Stimulated activated CD4-positive, alpha-beta T cell treated with anti-CD3 and anti-CD28 coated beads, Interleukin-1b, Interleukin-23, amount 100 ng/mL, for 4 hours (primary cell): ENCODE data around the gene ST3GAL3.
A peak's percentile ranks its signal among the peaks of the same experiment; 100 is the strongest.
"Not testable (repeated sequence)": the region's sequence is repeated elsewhere in the genome, so short reads cannot be mapped to it uniquely, and the experiment has no call there.

Experiments used
- DNase-seq, 2 donors: peaks; one replicate each; pipeline ENCODE4 v3.0.0-alpha.2; 2020; ENCODE audit warnings: low read depth in 2 of 2

Gene ST3GAL3

DNA sequence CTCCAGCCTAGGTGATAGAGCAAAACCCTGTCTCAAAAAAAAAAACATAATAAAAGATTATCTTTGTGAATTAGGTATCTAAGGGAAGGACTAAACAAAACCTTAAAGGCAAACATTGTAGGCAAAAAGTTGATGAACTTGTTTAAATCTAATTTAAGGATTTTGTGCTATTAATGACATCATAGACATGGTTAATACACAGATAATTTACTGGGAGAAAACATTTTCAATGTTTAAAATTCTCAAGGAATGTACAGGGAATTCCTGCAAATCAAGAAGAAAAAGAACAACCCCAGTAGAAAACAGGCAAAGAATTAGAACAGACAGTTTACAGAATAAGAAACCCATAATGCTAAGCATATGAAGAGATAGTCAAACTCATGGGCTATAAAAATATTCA lies 47.6 kb downstream of the ST3GAL3 start:
- no peak for DNase-seq

DNA sequence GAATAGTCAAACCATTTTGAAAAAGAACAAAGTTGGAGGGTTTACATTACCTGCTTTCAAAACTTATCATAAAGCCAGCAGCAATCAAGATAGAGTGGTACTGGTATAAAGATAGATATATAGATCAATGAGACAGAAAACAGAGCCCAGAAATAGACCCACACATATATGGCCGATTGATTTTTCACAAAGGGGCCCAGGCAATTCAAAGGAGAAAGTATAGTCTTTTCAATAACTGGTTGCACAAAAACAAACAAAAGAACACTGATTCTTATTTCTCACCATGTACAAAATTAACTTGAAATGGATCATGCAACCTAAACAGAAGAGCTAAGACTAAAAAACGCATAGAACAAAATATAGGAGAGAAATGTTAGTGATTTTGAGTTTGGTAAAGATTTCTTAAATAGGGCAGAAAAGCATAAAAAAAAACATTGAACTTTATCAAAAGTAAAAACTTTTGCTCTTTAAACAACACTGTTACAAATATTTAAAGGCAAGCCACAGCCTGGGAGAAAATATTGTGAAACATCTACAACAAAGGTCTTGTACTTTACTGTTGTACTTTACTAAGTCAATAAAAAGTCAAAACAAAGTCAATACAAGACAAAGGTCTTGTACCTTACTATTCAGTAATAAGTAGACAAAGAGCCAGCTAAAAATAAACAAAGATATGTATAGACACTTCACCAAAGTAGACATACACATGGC lies 50.2 kb downstream of the ST3GAL3 start:
- no peak for DNase-seq

DNA sequence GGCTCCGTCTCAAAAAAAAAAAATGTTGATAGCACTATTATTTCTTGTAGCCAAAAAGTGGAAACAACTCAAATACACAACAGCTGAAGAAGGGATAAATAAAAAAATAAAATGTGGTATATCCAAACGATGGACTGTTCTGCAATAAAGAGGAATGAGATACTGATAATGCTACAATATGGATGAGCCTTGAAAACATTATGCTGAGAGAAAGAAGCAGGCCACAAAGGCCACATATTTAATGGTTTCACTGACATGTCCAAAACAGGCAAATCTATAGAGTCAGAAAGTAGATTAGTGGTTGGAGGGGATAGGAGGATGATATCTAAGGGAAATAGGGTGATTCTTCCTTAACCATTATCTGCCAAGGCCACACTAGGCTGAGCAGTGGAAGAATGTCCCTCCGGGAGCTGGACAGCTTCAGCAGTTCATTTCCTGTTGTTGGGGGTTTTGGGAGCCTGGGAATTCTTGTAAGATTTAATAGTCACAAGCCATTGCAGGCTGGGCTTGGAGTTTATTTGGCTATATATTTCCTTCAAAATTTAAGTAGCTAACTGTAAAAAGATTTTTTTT lies 53.5 kb downstream of the ST3GAL3 start:
- no peak for DNase-seq

DNA sequence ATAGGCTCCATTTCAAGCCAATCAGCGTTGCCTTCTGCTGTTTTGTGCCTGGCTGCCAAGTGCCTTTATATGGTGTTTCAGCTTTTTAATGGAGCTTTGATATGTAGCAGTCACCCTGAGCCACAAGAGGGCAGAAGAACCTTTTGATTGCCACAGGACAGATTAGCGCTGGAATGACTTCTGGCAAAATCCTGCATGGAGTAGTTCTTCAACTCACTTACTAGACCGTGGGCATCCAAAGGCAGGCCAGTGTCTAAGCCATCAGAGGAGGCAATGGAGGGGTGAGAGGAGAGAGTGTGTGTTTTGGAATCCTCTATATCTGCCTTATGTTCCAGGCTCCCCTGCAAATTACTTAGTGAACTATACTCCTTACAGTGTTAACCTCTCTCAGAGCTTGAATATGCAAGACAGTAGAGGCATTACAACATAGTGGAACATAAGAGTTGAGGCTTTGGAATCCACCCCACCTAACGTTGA lies 56.2 kb downstream of the ST3GAL3 start:
- DNase-seq = peak in 1 of 2 donors; percentile 2

DNA sequence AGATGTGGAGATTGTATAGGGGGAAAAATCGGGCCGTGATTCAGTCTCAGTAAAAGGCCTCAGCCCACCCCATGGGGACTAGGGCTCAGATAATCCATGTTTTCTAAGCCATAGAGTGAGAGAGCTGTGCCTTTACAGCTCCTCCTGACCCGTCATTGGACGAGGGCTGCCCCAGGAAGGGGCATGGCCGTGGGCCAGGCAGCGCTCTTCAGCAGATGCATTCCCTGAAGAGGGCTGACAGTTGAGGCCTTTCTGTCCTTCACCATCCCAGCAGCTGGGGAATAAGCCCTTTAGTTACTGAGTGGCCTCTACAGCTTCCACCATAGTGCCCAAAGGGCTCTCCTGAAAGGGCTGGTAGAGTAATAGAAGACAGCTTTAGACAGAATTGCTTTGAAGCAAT lies 57.2 kb downstream of the ST3GAL3 start:
- DNase-seq = no peak

DNA sequence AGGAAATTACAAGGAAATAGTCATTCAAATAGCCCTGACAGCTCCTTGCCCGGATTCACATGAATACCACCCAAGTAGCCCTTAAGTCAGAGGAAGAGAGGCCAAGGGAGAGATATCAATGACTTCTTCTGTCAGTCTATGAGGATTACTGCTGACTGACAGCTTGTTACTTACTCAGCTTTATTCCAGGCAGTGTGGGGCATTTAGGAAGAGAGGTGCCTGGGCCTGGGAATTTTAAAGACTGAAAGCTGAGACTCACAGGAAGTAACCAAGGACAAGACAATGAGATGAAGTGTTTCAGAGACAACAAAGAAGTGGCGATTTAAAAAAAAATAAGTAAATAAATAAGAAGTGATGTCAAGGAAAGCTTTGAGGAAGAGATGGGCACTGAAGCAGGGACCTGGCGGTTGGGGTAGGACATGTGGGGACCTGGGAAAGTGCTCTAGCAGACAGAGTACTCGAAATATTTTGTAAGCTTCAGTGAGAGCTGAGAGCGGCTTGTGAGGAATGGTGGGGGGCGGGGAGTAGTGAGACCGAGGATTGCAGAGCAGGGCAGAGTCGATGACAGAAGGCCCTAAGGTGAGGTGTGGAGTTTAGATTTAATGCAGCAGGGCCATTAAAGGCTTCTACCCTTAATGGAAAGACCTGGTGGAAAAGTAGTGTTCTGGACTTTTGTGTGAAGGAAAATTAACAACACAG lies 58.9 kb downstream of the ST3GAL3 start:
- no peak for DNase-seq

DNA sequence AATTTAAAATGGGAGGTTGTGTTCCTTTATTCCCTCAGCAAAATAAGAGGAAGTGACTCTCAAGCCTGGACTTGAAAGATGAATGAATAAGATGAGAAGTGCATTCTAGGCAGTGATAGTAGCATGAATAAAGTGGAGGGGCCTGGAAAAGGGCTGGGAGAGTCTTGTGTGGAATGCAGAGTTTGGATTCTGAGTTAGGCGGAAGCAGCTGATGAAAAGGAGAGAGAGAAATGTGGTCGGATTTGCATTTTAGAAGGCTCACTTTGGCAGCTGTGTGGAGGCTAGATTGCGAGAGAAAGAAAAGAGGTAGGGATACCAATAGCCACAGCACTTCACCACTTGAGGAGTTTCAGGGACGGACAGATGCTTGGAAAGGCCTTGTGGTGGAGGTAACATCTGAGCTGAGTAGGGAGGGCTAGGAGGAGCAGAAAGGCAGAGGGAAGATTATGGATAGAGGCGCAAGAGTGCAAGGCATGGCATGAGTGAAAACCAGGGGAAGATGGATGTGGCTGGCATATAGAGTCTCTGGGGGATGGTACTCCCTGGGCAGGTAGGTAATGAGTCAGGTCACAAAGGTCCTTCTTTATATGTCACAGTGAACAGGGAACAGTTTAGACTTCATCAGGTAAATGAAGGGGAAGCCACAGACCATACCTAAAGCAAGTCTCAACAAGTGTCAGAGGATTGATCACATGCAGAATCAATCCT lies 59.6 kb downstream of the ST3GAL3 start:
- no peak for DNase-seq

DNA sequence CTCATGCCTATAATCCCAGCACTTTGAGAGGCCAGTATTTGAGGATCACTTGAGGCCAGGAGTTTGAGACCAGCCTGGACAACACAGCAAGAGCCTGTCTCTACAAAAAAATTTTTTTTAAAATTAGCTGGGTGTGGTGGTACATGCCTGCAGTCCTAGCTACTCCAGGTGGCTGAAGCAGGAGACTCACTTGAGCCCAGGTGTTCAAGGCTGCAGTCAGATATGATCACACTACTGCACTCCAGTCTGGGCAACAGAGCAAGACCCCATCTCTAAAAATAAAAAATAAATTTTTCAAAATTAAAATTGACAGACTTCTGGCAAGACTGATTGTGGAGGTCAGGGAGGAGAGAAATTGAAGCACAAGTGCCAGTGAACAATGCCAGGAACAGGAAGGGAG lies 60.8 kb downstream of the ST3GAL3 start:
- no peak for DNase-seq

DNA sequence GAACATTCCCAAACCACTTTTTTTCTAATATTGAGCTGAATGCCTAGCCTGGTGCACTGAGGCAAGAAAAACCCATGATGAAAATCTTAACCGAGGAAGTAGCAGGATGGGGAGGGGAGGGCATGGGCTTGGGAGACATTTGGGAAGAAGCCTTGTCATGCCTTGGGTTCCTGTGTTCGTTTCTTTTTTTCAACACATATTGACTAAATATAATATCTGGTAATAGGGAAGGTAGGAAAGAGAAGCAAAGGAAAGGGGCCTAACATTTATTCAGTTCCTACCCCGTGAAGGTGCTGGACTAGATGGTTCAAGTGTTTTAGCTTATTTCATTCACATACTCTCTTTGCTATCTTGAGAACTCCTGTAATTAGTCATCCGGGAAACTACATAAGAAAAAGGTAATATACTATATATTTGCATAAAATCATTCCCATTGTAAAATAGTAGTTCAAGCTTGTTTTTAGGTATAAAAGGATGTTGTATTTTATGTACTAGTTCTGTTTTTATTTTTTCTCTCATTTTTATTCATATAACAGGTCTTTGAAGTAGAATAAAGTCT lies 62.1 kb downstream of the ST3GAL3 start:
- no peak for DNase-seq

DNA sequence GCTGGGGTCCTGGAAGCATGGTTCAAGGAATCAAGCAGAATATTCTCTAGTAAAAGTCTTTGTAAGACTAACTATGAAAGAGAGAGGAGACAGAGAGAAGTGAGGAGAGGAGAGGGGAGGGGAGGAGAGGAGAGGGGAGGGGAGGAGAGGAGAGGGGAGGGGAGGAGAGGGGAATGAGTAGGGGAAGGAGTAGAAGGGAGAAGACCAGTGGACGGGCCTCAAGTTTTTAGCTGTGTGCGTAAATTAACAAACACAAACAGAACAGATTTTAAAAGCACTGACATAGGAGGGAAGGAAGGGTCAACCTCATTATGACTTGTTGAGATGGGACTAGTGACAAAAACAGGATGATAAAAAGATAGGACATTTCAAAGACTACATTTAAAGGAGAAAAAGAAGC lies 62.8 kb downstream of the ST3GAL3 start:
- DNase-seq = no peak

DNA sequence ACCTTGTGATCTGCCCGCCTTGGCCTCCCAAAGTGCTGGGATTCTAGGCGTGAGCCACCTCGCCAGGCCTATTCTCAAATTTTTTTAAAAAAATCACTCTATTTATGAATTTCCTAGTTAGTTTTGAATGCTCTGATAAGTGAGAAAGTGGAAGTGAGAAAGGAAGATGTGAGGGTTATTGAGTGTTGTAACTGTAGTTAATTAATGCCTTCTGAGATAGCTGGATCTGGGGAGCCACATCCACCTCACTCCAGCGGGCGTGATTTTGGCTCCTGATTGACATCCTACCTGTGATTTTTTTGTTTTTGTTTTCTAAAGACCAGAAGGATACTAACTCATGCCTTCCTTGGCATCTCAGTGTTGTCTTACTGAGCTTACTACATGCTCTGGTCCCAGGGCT lies 65.6 kb downstream of the ST3GAL3 start:
- no peak for DNase-seq

DNA sequence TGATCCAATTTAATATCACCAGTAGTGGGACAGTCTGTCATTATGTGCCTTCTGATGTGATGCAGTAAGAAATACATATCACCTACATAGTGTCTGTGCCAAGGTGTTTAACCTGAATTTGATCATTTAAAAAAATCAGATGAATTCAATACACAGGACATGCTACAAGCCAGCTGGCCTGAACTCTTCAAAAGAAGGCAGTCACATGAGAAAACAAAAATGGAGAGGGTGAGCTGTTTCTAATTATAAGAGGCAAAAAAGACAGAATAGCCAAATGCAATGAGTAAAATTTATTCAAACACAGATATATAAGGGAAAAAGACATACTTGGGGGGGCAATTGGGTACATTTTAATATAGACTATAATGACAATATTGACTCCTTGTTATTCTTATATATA lies 66.5 kb downstream of the ST3GAL3 start:
- DNase-seq = no peak

DNA sequence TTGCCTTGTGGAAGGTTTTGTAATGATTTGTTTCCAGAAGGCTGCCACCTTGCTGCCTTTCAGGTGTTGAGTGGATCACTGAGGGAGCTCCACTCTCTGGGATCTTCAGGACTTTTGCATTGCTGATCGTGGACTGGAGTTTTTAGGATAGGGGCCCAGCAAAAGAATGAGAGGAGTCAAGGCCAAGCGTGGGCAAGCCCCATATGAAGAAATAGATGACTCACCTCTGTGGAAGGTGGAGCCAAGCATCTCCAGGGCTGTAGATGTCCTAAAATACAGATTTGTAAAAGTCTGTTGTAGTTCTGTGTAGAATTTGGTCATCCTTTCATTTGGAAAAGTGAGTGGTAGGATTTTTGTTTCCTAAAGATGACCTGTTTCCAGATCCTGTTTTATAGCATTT lies 67.0 kb downstream of the ST3GAL3 start:
- no peak for DNase-seq

DNA sequence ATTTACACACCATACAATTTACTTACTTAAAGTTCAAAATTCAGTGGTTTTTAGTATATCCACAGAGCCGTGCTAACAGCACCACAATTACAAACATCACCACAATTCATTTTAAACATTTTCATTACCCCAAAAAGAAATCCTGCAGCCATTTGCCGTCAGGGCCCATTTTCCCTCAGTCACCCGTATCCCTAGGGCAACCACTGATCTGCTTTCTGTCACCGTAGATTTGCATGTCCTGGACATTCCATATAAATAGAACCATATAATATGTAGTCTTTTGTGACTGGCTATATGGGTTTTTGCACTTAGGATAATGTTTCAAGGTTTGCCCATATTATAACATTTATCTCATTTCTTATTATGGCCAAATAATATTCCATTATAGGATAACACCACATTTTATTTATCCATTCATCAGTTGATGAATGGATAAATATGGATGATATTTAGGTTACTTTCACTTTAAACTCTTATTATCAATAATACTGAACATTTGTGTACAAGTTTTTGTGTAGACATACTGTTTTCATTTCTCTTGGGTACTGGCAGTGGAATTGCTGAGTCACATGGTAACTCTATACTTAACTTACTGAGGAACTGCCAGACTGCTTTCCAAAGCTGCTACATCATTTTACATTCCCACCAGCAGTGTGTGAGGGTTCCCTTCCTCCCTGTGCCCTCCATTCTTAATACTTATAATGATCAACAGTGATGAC lies 68.9 kb downstream of the ST3GAL3 start:
- no peak for DNase-seq

DNA sequence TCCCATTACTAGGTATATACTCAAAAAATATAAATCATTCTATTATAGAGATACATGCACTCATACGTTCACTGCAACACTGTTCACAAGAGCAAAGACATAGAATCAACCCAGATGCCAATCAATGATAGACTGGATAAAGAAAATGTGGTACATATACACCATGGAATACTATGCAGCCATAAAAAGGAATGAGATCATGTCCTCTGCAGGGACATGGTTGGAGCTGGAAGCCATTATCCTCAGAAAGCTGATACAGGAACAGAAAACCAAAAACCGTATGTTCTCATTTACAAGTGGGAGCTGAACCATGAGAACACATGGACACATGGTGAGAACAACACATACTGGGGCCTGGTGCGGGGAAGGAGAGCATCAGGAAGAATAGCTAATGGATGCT lies 70.6 kb downstream of the ST3GAL3 start:
- not testable (repeated sequence) for DNase-seq

DNA sequence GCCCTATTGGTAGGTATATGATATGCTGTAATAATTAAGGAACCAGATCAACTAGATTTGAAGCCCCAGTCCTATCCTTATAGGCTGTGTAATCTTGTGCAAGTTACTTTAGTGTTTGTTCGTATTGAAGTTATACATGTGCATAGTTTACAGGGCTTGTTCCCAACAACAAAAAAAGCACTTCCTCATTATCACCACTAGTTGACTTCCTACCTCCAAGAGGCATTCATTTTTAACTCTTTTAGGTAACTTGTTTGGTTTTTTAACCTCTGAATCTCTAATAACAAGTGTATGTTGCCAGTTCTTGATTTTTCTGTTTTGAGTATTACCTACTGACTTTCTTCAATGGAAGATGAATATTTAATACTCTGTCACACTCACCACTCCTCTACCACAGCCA lies 71.9 kb downstream of the ST3GAL3 start:
- no peak for DNase-seq

DNA sequence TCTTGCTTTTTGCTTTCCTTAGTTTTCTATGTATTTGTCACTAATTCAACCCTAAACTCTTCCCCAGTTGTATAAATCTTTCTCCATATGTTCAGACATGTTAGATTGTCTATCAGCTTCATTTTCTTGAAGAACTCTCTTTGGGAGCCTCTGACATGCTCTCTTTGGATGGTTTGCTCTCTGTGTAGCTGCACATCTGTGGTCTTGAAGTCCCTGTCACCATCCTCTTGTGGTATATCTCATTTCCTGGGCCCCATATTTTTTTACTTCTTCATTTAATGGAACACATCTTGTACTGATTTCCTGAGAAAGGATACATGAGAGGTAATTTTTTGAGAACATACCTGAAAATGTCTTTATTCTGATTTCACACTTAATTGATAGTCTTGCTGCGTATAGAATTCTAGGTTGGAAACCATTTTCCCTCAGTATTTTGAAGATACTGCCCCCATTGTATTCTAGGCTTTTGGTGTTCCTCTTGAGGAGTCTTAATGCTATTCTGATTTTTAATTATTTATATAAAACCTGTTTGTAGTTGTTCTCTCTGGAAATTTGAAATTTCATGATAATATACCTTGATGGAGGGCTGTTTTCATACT lies 72.6 kb downstream of the ST3GAL3 start:
- DNase-seq = no peak

DNA sequence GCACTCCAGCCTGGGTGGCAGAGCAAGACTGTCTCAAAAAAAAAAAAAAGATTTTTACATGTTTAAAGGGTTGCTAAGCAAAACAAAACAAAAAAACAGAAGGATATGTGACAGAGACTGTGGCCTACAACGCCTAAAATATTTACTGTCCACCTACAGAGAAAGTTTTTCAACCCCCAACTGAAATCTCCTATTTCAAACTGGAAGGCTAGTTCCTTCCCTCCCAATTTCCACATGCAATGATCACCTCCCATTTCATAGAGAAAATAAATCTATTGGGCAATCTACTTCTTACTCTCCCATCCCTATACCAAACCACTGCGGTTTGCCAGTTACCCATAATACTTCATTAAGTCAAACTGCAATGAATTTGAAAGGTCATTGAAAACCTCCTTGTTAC lies 74.2 kb downstream of the ST3GAL3 start:
- no peak for DNase-seq

DNA sequence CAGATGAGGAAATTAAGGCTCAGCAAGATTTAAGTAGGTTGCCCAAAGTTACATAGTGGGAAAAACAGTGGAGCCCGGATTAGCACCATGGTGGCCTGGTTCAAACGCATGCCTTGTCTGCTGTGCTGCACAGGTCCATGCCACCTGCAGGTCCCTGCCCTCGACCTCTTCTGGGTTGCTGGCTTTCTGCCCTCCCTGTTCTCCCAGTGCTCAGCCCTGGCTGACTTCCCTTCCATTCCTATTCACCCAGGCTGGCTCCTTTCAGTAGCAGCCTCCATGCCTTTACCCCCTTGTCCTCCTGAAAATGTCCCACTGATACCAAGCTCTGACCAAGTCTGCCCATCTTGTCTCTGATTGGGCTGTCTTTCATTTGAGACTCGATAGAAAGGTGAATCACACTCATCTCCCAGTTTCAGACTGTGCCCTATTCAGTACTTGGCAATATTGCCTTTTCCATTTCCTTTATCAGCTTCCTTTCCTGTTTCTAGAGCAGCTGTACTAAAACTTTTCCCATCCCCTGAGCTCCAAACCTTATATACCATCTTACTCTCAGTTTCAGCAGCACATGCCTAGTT lies 75.8 kb downstream of the ST3GAL3 start:
- no peak for DNase-seq

DNA sequence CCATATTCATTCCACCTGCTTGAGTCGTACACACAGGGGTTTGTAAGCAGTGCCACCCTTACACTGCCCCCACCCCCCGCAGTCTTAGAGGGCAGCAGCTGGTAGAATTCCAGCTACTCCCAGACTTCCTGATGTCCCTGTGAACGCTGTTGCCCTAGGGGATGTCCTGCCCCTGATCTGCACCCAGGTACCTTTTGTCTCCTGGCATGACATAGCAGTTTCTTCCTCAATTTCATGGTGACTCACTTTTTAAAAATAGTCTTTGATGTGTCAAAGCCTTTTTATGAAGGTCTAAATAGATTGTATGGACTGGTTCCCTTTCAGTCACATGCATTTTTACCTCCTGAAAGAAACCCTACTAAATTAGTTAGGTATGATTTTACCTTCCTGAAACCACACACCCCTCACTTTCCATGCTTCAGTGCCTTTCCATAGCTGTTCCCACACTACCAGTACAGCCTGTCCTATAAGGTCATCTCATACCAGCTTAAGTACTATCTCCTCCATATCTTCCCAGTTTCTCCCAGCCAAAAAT lies 76.4 kb downstream of the ST3GAL3 start:
- no peak for DNase-seq
